ENCODE measurements around the gene TTLL8. TPM values are rescaled to one million over a fixed set of nuclear protein-coding genes. Genes with fewer than 3 reads are reported as not detected.

TTLL8 gene
- total RNA-seq, 1 experiment from 2014 or later, result not detected

GRCh38 chr22:50072714-50073538 is 14.8 kb upstream of the TTLL8 start:
- H3K4me3 ChIP-seq (ENCODE audit: low read length), result no peak overlapping the region
- DNase-seq, result no peak
- no peaks in the 10 kb centered on the region for H3K36me3 ChIP-seq (ENCODE audit: insufficient read depth, low read length)
- no peak overlapping the region for H3K4me2 ChIP-seq (ENCODE audit: low read depth, low read length, poor library complexity, severe bottlenecking)
- H3K27ac ChIP-seq (ENCODE audit: low read length), result no peak overlapping the region
- no peaks in the 10 kb centered on the region for H3K79me2 ChIP-seq (ENCODE audit: low read length)
- no peaks in the 10 kb centered on the region for H3K9me3 ChIP-seq (ENCODE audit: low read length)
- peaks cover 8% of the 10 kb centered on the region for H3K4me1 ChIP-seq (ENCODE audit: low read length)
- H4K20me1 ChIP-seq (ENCODE audit: insufficient read depth, low read depth, low read length), result no peaks in the 10 kb centered on the region
- no peak overlapping the region for H3K9ac ChIP-seq (ENCODE audit: low read length)
- H3K9me2 ChIP-seq (replicated peaks; ENCODE audit: insufficient read depth, low read length), result no peaks in the 10 kb centered on the region
- no peaks in the 10 kb centered on the region for H3K27me3 ChIP-seq (ENCODE audit: low read length)
- H2AFZ ChIP-seq (ENCODE audit: low read length), result no peak overlapping the region

GRCh38 chr22:50072167-50072555 is 14.1 kb upstream of the TTLL8 start:
- Histone ChIP-seq H3K27ac (ENCODE audit: low read length) (no peak overlapping the region), H3K27me3 (ENCODE audit: low read length) (no peaks in the 10 kb centered on the region), H3K4me1 (ENCODE audit: low read length) (peaks cover 7% of the 10 kb centered on the region), H3K36me3 (ENCODE audit: insufficient read depth, low read length) (no peaks in the 10 kb centered on the region), H3K79me2 (ENCODE audit: low read length) (no peaks in the 10 kb centered on the region), H3K4me3 (ENCODE audit: low read length) (no peak overlapping the region), H3K9me3 (ENCODE audit: low read length) (no peaks in the 10 kb centered on the region), H2AFZ (ENCODE audit: low read length) (no peak overlapping the region), H3K9ac (ENCODE audit: low read length) (no peak overlapping the region), H4K20me1 (ENCODE audit: insufficient read depth, low read depth, low read length) (no peaks in the 10 kb centered on the region), H3K4me2 (ENCODE audit: low read depth, low read length, poor library complexity, severe bottlenecking) (no peak overlapping the region), H3K9me2 (replicated peaks; ENCODE audit: insufficient read depth, low read length) (no peaks in the 10 kb centered on the region)
- DNase-seq, result no peak

- Histone ChIP-seq H3K27ac (ENCODE audit: low read length) (no peak overlapping the region), H3K79me2 (ENCODE audit: low read length) (no peaks in the 10 kb centered on the region), H3K27me3 (ENCODE audit: low read length) (no peaks in the 10 kb centered on the region), H3K9me3 (ENCODE audit: low read length) (no peaks in the 10 kb centered on the region), H4K20me1 (ENCODE audit: insufficient read depth, low read depth, low read length) (no peaks in the 10 kb centered on the region), H3K4me2 (ENCODE audit: low read depth, low read length, poor library complexity, severe bottlenecking) (no peak overlapping the region), H3K4me1 (ENCODE audit: low read length) (peaks cover 2% of the 10 kb centered on the region), H2AFZ (ENCODE audit: low read length) (no peak overlapping the region), H3K4me3 (ENCODE audit: low read length) (no peak overlapping the region), H3K9ac (ENCODE audit: low read length) (no peak overlapping the region), H3K9me2 (replicated peaks; ENCODE audit: insufficient read depth, low read length) (no peaks in the 10 kb centered on the region), H3K36me3 (ENCODE audit: insufficient read depth, low read length) (no peaks in the 10 kb centered on the region)
- DNase-seq, result no peak
These were observed 13.5 kb upstream of the TTLL8 start for GRCh38 chr22:50071432-50072166.

GRCh38 chr22:50070366-50070765 is 12.3 kb upstream of the TTLL8 start:
- H3K4me2 ChIP-seq (ENCODE audit: low read depth, low read length, poor library complexity, severe bottlenecking), result no peak overlapping the region
- H3K4me1 ChIP-seq (ENCODE audit: low read length), result no peaks in the 10 kb centered on the region
- no peaks in the 10 kb centered on the region for H3K36me3 ChIP-seq (ENCODE audit: insufficient read depth, low read length)
- no peaks in the 10 kb centered on the region for H4K20me1 ChIP-seq (ENCODE audit: insufficient read depth, low read depth, low read length)
- H3K9me3 ChIP-seq (ENCODE audit: low read length), result no peaks in the 10 kb centered on the region
- no peak for DNase-seq
- no peaks in the 10 kb centered on the region for H3K79me2 ChIP-seq (ENCODE audit: low read length)
- H3K27ac ChIP-seq (ENCODE audit: low read length), result no peak overlapping the region
- H3K4me3 ChIP-seq (ENCODE audit: low read length), result no peak overlapping the region
- H2AFZ ChIP-seq (ENCODE audit: low read length), result no peak overlapping the region
- H3K27me3 ChIP-seq (ENCODE audit: low read length), result no peaks in the 10 kb centered on the region
- H3K9ac ChIP-seq (ENCODE audit: low read length), result no peak overlapping the region
- H3K9me2 ChIP-seq (replicated peaks; ENCODE audit: insufficient read depth, low read length), result no peaks in the 10 kb centered on the region

- no peaks in the 10 kb centered on the region for H4K20me1 ChIP-seq (ENCODE audit: insufficient read depth, low read depth, low read length)
- H3K36me3 ChIP-seq (ENCODE audit: insufficient read depth, low read length), result no peaks in the 10 kb centered on the region
- no peaks in the 10 kb centered on the region for H3K27me3 ChIP-seq (ENCODE audit: low read length)
- H3K4me2 ChIP-seq (ENCODE audit: low read depth, low read length, poor library complexity, severe bottlenecking), result no peak overlapping the region
- no peaks in the 10 kb centered on the region for H3K4me1 ChIP-seq (ENCODE audit: low read length)
- H3K4me3 ChIP-seq (ENCODE audit: low read length), result no peak overlapping the region
- no peak overlapping the region for H3K9ac ChIP-seq (ENCODE audit: low read length)
- no peak for DNase-seq
- H3K79me2 ChIP-seq (ENCODE audit: low read length), result no peaks in the 10 kb centered on the region
- H3K9me2 ChIP-seq (replicated peaks; ENCODE audit: insufficient read depth, low read length), result no peaks in the 10 kb centered on the region
- no peak overlapping the region for H2AFZ ChIP-seq (ENCODE audit: low read length)
- no peak overlapping the region for H3K27ac ChIP-seq (ENCODE audit: low read length)
- no peaks in the 10 kb centered on the region for H3K9me3 ChIP-seq (ENCODE audit: low read length)
These were observed 10.0 kb upstream of the TTLL8 start for GRCh38 chr22:50068096-50068495.

GRCh38 chr22:50067244-50067643 is 9.1 kb upstream of the TTLL8 start:
- Histone ChIP-seq H3K4me2 (ENCODE audit: low read depth, low read length, poor library complexity, severe bottlenecking) (no peak overlapping the region), H3K79me2 (ENCODE audit: low read length) (no peaks in the 10 kb centered on the region), H4K20me1 (ENCODE audit: insufficient read depth, low read depth, low read length) (no peaks in the 10 kb centered on the region), H3K9me3 (ENCODE audit: low read length) (no peaks in the 10 kb centered on the region), H3K9me2 (replicated peaks; ENCODE audit: insufficient read depth, low read length) (no peaks in the 10 kb centered on the region), H3K27ac (ENCODE audit: low read length) (no peak overlapping the region), H3K4me1 (ENCODE audit: low read length) (no peaks in the 10 kb centered on the region), H3K27me3 (ENCODE audit: low read length) (no peaks in the 10 kb centered on the region), H3K36me3 (ENCODE audit: insufficient read depth, low read length) (no peaks in the 10 kb centered on the region), H3K4me3 (ENCODE audit: low read length) (no peak overlapping the region), H2AFZ (ENCODE audit: low read length) (no peak overlapping the region), H3K9ac (ENCODE audit: low read length) (no peak overlapping the region)
- no peak for DNase-seq

- no peak for DNase-seq
- no peak overlapping the region for H3K9ac ChIP-seq (ENCODE audit: low read length)
These were observed 6.4 kb upstream of the TTLL8 start for GRCh38 chr22:50064453-50064852.

GRCh38 chr22:50063589-50064393 is 5.7 kb upstream of the TTLL8 start:
- Histone ChIP-seq H3K27ac (ENCODE audit: low read length) (no peak overlapping the region), H3K9me2 (replicated peaks; ENCODE audit: insufficient read depth, low read length) (no peaks in the 10 kb centered on the region), H2AFZ (ENCODE audit: low read length) (no peak overlapping the region), H3K79me2 (ENCODE audit: low read length) (no peaks in the 10 kb centered on the region), H3K4me1 (ENCODE audit: low read length) (peaks cover 11% of the 10 kb centered on the region), H3K9ac (ENCODE audit: low read length) (no peak overlapping the region), H3K4me3 (ENCODE audit: low read length) (no peak overlapping the region), H4K20me1 (ENCODE audit: insufficient read depth, low read depth, low read length) (no peaks in the 10 kb centered on the region), H3K36me3 (ENCODE audit: insufficient read depth, low read length) (no peaks in the 10 kb centered on the region), H3K9me3 (ENCODE audit: low read length) (no peaks in the 10 kb centered on the region), H3K27me3 (ENCODE audit: low read length) (no peaks in the 10 kb centered on the region), H3K4me2 (ENCODE audit: low read depth, low read length, poor library complexity, severe bottlenecking) (no peak overlapping the region)
- no peak for DNase-seq

More at GRCh38 chr22:50064453-50064852, 6.4 kb upstream of the TTLL8 start:
- Histone ChIP-seq H4K20me1 (ENCODE audit: insufficient read depth, low read depth, low read length) (no peaks in the 10 kb centered on the region), H3K4me1 (ENCODE audit: low read length) (peaks cover 4% of the 10 kb centered on the region), H3K79me2 (ENCODE audit: low read length) (no peaks in the 10 kb centered on the region), H3K4me2 (ENCODE audit: low read depth, low read length, poor library complexity, severe bottlenecking) (no peak overlapping the region), H2AFZ (ENCODE audit: low read length) (no peak overlapping the region), H3K27me3 (ENCODE audit: low read length) (no peaks in the 10 kb centered on the region), H3K27ac (ENCODE audit: low read length) (no peak overlapping the region), H3K36me3 (ENCODE audit: insufficient read depth, low read length) (no peaks in the 10 kb centered on the region), H3K4me3 (ENCODE audit: low read length) (no peak overlapping the region), H3K9me2 (replicated peaks; ENCODE audit: insufficient read depth, low read length) (no peaks in the 10 kb centered on the region), H3K9me3 (ENCODE audit: low read length) (no peaks in the 10 kb centered on the region)

All from Karpas-422 (cell line).